ENCODE measurements around the gene ADGRL1.
A peak's percentile ranks its signal among the peaks of the same experiment; 100 is the strongest.
"Not testable (repeated sequence)": the region's sequence is repeated elsewhere in the genome, so short reads cannot be mapped to it uniquely, and the experiment has no call there.

ADGRL1 gene

DNA sequence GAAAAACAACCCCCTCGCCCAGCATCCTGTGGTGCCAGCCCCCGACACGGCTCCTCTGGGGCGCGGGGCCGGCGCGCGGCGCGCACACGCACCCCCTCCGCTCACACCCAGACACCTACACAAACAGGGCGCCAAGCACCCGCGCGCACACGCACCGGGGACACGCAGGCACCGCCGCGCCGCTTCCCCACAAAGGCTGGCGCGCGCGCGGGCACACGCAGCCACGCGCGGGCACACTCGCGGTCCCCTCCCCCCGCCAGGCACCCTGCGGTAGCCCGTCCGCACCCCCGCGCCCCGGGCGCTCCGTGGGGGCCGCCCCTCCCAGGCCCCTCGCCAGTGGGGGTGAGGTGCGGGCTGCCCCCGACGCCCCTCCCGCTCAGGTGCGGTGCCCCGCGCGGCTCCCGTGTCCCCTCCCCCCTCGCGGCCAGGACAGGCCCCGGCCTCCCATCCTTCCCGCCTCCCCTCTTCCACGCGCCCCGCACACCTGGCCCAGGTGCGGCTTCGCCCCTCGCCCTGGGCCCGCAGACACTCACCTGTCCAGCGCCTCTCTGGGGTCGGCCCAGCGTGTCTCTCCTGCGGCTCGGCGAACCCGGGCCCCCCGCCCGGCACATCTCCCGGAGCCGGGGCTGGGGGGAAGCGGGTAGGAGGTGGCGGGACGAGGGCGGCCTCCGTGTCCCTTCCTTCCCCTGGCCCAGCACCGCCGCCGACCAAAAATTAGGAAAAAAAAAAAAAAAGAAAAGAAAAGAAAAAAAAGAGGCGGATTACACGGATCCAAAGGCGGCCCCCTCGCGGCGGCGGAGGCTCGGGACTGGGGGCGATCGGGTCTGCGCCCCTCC, at the start of gene ADGRL1:
ADGRL1 (minus strand) TSS at position 718 of the 836 bp plus-strand sequence. CDS start 22,567 bp downstream, outside the sequence.
- not testable (repeated sequence) for H3K36me3 ChIP-seq (ENCODE audit: control insufficient read depth, insufficient read depth, low read length); H3K27me3 ChIP-seq (ENCODE audit: control insufficient read depth, insufficient read depth, low read length); H3K27ac ChIP-seq (ENCODE audit: low read length); H3K9me3 ChIP-seq (ENCODE audit: control insufficient read depth, insufficient read depth, low read length); H3K4me1 ChIP-seq (ENCODE audit: control insufficient read depth, insufficient read depth, low read length); DNase-seq (ENCODE audit: low read depth, low spot score)
- H3K4me3 ChIP-seq (ENCODE audit: low read length) = peak within 1 kb of the TSS; percentile 97
- no CpG with 5 or more reads among the region's 96 CpGs for WGBS (ENCODE audit: insufficient coverage, insufficient read length)

DNA sequence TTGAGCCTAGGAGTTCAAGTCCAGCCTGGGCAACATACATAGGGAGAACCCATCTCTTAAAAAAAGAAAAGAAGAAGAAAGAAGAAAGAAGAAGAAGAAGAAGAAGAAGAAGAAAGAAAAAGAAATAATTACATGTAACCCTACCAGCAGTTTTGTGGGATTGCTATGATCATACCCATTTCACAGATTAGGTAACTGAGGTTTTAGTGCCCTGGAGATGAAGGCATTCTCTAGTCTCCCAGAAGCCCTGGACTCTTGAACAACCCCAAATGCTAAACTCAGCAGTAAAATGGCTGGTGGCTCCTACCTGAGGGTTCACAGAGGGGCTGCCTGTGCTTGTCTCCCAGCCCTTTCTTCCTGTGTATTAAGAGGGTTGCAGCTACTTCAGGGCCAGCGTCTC, 49.3 kb upstream of the ADGRL1 start:
- not testable (repeated sequence) for H3K27ac ChIP-seq (ENCODE audit: low read length); H3K27me3 ChIP-seq (ENCODE audit: control insufficient read depth, insufficient read depth, low read length)
- no CpG with 5 or more reads among the region's 1 CpG for WGBS (ENCODE audit: insufficient coverage, insufficient read length)

DNA sequence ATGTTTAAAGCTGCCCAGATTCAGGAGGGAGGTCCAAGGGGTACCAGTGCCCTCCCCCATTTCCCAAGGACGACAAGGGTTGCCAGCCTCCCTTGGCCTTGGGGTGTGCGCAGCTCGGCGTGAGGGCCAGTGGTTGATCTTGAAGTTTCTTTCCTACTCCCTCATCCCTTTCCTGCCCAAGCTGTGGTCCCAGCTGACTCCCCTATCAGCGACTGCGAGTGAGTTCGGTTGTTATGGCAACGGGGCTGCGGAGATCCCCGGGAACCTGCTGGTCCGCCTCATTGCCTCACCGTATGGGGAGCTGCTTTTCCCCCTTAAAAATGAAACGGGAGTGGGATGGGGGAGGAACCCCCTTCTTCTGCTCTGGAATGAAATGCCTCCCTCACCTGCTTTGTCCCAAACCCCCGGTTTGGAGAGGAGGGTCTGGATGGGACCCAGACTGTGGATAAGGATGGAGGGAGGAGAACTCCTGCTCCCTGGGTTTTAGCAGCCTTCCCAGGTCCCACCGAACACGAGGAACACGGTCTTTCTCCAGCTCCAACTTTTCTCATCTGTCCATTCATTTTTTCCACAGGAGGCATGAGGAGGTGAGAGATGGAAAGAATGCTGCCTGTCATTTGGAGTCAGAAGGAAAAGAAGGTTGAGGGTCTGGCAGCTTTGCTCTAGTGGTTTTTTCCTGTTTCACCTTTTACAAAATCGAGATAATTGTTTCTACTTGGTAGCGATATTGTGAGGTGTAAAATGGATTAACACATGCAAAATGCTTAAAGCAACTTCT, 48.0 kb upstream of the ADGRL1 start:
- not testable (repeated sequence) for H3K27me3 ChIP-seq (ENCODE audit: control insufficient read depth, insufficient read depth, low read length); H3K36me3 ChIP-seq (ENCODE audit: control insufficient read depth, insufficient read depth, low read length); H3K27ac ChIP-seq (ENCODE audit: low read length); DNase-seq (ENCODE audit: low read depth, low spot score); H3K9me3 ChIP-seq (ENCODE audit: control insufficient read depth, insufficient read depth, low read length); H3K4me3 ChIP-seq (ENCODE audit: low read length); H3K4me1 ChIP-seq (ENCODE audit: control insufficient read depth, insufficient read depth, low read length)
- WGBS (ENCODE audit: insufficient coverage, insufficient read length) = no CpG with 5 or more reads among the region's 19 CpGs

More for the DNA sequence above, 49.3 kb upstream of the ADGRL1 start:
- H3K4me3 ChIP-seq (ENCODE audit: low read length); H3K36me3 ChIP-seq (ENCODE audit: control insufficient read depth, insufficient read depth, low read length); DNase-seq (ENCODE audit: low read depth, low spot score); H3K4me1 ChIP-seq (ENCODE audit: control insufficient read depth, insufficient read depth, low read length); H3K9me3 ChIP-seq (ENCODE audit: control insufficient read depth, insufficient read depth, low read length): not testable (repeated sequence)

DNA sequence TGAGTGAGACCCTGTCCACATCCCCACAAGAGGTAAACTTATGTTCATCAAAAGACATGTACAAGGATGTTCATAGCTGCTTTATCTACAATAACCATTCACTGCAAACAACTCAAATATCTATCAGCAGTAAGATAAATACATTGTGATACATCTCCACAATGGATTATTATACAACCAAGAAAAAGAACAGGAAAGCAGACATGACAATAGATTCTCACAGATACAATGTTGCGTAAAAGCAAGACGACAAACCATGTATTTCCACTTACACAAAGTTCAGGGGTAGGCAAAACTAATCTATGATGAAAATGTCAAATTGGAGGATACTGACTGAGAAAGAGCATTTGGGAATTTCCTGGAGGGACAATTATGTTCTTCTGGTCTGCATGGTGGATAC, 46.2 kb upstream of the ADGRL1 start:
- H3K27ac ChIP-seq (ENCODE audit: low read length); DNase-seq (ENCODE audit: low read depth, low spot score); H3K36me3 ChIP-seq (ENCODE audit: control insufficient read depth, insufficient read depth, low read length); H3K27me3 ChIP-seq (ENCODE audit: control insufficient read depth, insufficient read depth, low read length); H3K4me3 ChIP-seq (ENCODE audit: low read length); H3K9me3 ChIP-seq (ENCODE audit: control insufficient read depth, insufficient read depth, low read length); H3K4me1 ChIP-seq (ENCODE audit: control insufficient read depth, insufficient read depth, low read length): not testable (repeated sequence)
- WGBS (ENCODE audit: insufficient coverage, insufficient read length) = no CpG with 5 or more reads among the region's 2 CpGs

DNA sequence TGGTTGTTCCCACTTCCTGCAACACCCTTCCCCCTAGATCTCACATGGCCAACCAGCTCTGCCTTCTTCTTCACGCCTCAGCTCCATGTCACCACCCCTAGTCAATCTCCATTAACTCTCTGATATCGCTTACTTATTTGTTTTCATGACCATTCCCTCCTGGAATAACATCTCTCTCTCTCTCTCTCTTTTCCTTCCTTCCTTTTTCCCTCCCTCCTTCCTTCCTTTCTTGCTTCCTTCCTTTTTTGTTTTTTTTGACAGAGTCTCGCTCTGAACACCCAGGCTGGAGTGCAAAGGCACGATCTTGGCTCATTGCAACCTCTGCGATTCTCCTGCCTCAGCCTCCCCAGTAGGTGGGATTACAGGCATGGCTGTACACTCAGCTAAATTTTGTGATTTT, 44.9 kb upstream of the ADGRL1 start:
- WGBS (ENCODE audit: insufficient coverage, insufficient read length) = no CpG with 5 or more reads among the region's 5 CpGs
- Histone ChIP-seq H3K4me3 (ENCODE audit: low read length) (no peak overlapping the region), H3K36me3 (ENCODE audit: control insufficient read depth, insufficient read depth, low read length) (no peaks in the 10 kb centered on the region), H3K27me3 (ENCODE audit: control insufficient read depth, insufficient read depth, low read length) (no peaks in the 10 kb centered on the region), H3K4me1 (ENCODE audit: control insufficient read depth, insufficient read depth, low read length) (no peaks in the 10 kb centered on the region), H3K27ac (ENCODE audit: low read length) (no peak overlapping the region), H3K9me3 (ENCODE audit: control insufficient read depth, insufficient read depth, low read length) (no peaks in the 10 kb centered on the region)
- no peak for DNase-seq (ENCODE audit: low read depth, low spot score)

DNA sequence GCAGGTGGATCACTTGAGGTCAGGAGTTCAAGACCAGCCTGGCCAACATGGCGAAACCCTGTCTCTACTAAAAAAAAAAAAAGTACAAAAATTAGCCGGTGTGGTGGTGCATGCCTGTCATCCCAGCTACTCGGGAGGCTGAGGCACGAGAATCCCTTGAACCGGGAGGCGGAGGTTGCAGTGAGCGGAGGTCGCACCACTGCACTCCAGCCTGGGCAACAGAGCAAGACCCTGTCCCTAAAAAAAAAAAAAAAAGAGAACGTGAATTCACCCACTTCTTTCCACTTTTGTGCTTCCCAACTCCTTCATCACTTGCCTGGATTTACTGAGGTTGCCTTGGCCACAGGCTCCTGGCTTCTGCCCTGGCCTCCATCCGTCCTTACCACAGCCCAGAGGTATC, 44.3 kb upstream of the ADGRL1 start:
- not testable (repeated sequence) for H3K36me3 ChIP-seq (ENCODE audit: control insufficient read depth, insufficient read depth, low read length); DNase-seq (ENCODE audit: low read depth, low spot score); H3K27ac ChIP-seq (ENCODE audit: low read length); H3K4me3 ChIP-seq (ENCODE audit: low read length); H3K4me1 ChIP-seq (ENCODE audit: control insufficient read depth, insufficient read depth, low read length); H3K9me3 ChIP-seq (ENCODE audit: control insufficient read depth, insufficient read depth, low read length); H3K27me3 ChIP-seq (ENCODE audit: control insufficient read depth, insufficient read depth, low read length)
- no CpG with 5 or more reads among the region's 10 CpGs for WGBS (ENCODE audit: insufficient coverage, insufficient read length)

DNA sequence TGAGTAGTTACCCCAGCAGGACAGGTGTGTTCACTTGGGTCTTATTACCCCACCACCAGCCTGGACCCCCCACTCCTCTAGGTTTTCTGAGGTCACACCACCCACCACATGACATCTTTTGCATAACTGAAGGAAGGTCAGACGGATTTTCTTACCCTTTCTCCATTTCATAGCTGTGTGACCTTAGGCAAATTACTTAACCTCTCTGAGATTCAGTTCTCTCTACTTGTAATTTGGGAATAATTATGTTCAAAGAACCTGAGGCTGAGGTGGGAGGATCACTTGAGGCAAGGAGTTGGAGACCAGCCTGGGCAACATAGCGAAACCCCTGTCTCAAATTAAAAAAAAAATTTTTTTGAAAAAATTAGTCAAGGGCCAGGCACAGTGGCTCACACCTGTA, 43.9 kb upstream of the ADGRL1 start:
- not testable (repeated sequence) for H3K9me3 ChIP-seq (ENCODE audit: control insufficient read depth, insufficient read depth, low read length); H3K27ac ChIP-seq (ENCODE audit: low read length); H3K27me3 ChIP-seq (ENCODE audit: control insufficient read depth, insufficient read depth, low read length); H3K36me3 ChIP-seq (ENCODE audit: control insufficient read depth, insufficient read depth, low read length); H3K4me3 ChIP-seq (ENCODE audit: low read length); H3K4me1 ChIP-seq (ENCODE audit: control insufficient read depth, insufficient read depth, low read length); DNase-seq (ENCODE audit: low read depth, low spot score)
- no CpG with 5 or more reads among the region's 2 CpGs for WGBS (ENCODE audit: insufficient coverage, insufficient read length)

DNA sequence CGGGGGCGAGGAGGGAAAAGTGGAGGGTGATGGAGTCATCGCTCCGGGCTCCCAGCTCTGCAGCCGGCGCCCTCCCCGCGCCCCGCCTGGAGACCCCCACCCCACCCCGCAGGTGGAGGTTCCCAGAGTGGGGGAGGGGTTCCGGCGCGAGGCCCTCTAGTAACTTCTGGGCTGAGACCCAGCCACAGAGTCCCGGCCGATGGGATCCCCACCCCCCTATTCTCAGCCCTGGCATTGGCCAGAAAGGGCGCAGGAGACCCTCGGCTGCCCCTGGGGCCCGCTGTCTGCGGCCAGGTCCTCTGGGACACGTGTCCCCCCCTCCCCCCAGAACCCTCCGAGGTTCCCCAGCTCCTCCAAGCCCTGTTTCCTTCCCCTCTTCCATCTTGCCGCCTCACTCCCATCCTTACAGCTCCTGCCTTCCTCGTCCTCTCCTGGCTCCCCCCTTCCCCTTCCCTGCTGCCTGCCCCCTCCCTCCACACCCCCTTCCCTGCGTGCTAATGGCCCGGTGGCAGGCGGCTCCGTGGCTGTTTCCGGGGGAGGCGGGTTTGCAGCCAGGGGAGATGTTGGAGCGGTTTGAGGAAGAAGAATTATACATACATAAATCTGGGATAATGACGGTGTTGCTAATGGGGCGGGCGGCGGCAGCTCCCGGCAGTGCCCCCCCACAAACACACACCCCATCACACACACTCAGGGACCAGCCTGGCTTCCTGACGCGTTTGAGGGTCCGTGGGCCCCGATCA, 43.2 kb upstream of the ADGRL1 start:
- not testable (repeated sequence) for H3K4me1 ChIP-seq (ENCODE audit: control insufficient read depth, insufficient read depth, low read length); DNase-seq (ENCODE audit: low read depth, low spot score); H3K36me3 ChIP-seq (ENCODE audit: control insufficient read depth, insufficient read depth, low read length); H3K27me3 ChIP-seq (ENCODE audit: control insufficient read depth, insufficient read depth, low read length); H3K9me3 ChIP-seq (ENCODE audit: control insufficient read depth, insufficient read depth, low read length); H3K27ac ChIP-seq (ENCODE audit: low read length)
- peak overlapping the region; percentile 19; the same call in 1 of the 2 replicates for H3K4me3 ChIP-seq (ENCODE audit: low read length)
- WGBS (ENCODE audit: insufficient coverage, insufficient read length) = no CpG with 5 or more reads among the region's 39 CpGs

DNA sequence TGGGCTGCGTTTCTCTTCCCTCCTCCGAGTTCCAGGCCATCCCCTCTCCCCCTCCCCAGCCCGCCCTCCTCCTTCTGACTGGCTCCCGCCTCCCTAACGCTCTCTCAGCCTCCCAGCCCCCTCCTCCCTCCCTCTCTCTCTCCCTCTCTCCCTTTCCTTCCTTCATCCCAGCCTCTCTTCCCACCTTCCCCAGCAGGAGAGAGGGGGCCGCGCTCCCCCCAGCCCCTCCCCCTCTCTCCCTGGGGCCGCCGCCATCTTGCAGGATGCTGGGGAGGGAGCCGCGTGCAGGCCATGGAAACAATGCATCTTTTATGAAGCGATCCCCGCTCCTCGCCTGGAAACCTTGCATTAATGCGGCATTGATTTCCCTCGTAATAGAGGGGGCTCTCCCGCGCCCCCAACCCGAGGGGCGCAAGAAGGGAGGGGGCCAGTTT, 42.6 kb upstream of the ADGRL1 start:
- no peak overlapping the region for H3K27ac ChIP-seq (ENCODE audit: low read length)
- WGBS (ENCODE audit: insufficient coverage, insufficient read length) = no CpG with 5 or more reads among the region's 20 CpGs

More for the DNA sequence above, 42.6 kb upstream of the ADGRL1 start:
- Histone ChIP-seq H3K27me3 (ENCODE audit: control insufficient read depth, insufficient read depth, low read length) (no peaks in the 10 kb centered on the region), H3K4me1 (ENCODE audit: control insufficient read depth, insufficient read depth, low read length) (no peaks in the 10 kb centered on the region), H3K9me3 (ENCODE audit: control insufficient read depth, insufficient read depth, low read length) (no peaks in the 10 kb centered on the region), H3K4me3 (ENCODE audit: low read length) (peak overlapping the region; percentile 19; the same call in 1 of the 2 replicates), H3K36me3 (ENCODE audit: control insufficient read depth, insufficient read depth, low read length) (no peaks in the 10 kb centered on the region)
- no peak for DNase-seq (ENCODE audit: low read depth, low spot score)

Measured in iPS DF 6.9 (cell line).